NCI-H2196 treated with DMSO at 0.1 percent for 48 hours (cell line): ENCODE results near the gene OTOP2.
"Not testable (repeated sequence)": the region's sequence is repeated elsewhere in the genome, so short reads cannot be mapped to it uniquely, and the experiment has no call there.

Experiments used
- DNase-seq: peaks from one replicate; lab custom pipeline; 2025; ENCODE audit not compliant: unreplicated experiment; lab: John Stamatoyannopoulos, UW

OTOP2 gene

GRCh38 chr17:74900208-74900607, 23.9 kb upstream of the OTOP2 start:
- no peak for DNase-seq

- DNase-seq: no peak
Measured at GRCh38 chr17:74901353-74902135, 22.5 kb upstream of the OTOP2 start.

DNA sequence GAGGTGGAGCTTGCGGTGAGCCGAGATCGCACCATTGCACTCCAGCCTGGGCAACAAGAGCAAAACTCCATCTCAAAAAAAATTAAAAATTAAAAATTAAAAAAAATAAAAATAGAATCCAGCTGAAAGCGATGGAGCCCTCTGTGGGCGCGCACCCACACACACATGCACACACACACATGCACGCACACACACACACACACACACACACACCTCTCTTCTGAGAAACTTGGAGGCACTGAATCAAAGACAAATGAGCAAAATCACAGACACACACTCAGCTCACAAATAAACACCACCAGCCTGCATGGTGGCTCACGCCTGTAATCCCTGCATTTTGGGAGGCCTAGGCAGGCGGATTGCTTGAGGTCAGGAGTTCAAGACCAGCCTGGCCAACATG, 21.0 kb upstream of the OTOP2 start:
- DNase-seq: no peak

- DNase-seq: no peak
Measured at GRCh38 chr17:74903671-74904070, 20.4 kb upstream of the OTOP2 start.

GRCh38 chr17:74904687-74905409, 19.2 kb upstream of the OTOP2 start:
- DNase-seq: no peak

- not testable (repeated sequence) for DNase-seq
Measured at GRCh38 chr17:74906214-74906793, 17.8 kb upstream of the OTOP2 start.

DNA sequence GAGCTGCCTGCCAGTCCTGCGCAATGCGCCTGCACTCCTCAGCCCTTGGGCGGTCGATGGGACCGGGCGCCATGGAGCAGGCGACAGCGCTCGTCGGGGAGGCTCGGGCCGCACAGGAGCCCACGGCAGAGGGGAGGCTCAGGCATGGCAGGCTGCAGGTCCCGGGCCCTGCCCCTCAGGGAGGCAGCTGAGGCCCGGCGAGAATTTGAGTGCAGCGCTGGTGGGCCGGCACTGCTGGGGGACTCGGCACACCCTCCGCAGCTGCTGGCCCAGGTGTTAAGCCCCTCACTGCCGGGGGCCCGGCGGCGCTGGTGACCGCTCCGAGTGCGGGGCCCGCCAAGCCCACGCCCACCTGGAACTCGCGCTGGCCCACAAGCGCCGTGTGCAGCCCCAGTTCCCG, 17.1 kb upstream of the OTOP2 start:
- no peak for DNase-seq

DNA sequence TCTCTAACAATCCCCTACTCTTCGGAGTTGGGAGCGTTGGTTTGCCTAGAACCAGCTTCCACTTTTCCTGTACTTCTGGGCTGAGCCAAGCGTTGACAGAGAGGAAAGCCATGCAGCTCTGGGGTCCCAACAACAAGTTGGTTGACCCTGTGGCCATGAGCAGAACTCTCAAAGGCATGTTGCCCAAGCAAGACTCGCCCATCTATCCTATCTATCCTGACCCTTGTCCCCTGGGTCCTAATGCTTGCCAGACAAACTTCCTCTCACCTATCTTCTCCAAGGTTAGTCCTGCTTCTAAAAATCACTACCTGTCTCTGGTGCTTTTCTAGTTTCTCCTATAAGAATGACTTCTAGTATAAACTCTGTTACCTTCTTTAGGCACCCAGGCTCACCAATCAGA, 15.0 kb upstream of the OTOP2 start:
- DNase-seq: not testable (repeated sequence)

GRCh38 chr17:74911423-74911822, 12.7 kb upstream of the OTOP2 start:
- DNase-seq: not testable (repeated sequence)

DNA sequence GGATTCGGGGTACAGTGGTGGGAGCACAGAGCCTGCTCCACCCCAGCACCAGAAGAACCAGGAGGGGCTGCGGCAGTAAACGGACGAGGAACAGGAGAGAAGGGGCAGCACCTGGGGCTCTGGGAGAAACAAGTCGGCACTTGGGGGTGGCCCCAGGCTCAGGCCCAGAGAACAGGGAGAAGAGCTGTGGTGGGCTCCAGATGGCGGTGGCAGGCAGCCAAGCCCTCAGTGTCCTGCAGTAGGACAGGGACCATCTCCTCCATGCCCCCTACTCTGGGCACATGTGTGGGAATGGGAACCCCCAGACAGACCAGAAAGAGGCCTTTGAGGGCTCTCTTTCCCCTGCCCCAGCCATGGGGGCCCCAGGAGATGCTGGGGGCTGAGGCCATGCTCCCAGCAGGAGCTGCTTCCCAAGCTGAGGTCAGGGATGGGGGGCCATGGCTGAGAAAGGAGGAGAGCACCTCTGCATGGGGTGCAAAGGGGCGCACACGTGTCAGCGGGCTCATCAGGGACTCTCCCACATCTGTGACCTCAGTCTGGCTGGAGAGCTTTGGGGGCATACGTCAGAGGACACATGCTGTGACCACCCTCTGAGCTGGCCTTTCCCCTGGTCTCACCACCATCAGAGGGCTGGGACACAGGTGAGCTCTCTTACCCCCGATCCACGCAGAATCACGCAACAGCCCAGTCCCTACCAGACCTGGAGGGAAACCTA, 7.8 kb upstream of the OTOP2 start:
- DNase-seq: no peak

DNA sequence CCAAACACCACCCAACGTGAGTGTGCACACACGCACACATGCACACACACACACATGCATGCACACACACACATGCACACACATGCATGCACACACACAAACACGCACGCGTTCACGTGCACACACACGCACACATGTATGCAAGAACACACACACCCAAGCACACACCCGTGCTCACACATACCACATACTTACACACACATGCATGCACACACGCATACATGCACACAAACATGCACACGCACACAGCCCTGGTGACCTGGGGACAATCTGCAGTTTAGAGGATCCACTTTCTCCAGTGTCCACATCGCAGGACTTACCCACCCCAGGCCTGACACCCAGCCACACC, 7.2 kb upstream of the OTOP2 start:
- no peak for DNase-seq

DNA sequence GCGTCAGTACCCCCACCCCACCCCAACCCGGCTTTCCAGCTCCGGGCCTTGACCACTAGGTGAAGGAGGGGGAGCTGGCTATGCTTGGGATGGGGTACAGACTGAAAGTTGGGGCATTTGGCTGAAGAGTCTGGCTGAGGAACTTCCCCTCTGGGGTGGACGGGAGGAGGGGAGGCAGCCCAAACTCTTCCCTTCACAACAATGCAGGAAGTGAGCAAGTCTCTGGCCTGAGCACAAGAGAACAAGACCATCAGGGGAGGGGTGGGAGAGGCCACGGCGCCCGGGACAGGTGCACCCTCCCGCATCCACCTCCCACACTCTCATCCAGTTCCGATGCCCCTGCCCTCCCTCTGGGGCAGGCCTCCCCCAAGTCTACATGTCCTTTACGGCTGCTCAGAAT, 6.6 kb upstream of the OTOP2 start:
- no peak for DNase-seq

GRCh38 chr17:74918906-74919305, 5.2 kb upstream of the OTOP2 start:
- DNase-seq: no peak

DNA sequence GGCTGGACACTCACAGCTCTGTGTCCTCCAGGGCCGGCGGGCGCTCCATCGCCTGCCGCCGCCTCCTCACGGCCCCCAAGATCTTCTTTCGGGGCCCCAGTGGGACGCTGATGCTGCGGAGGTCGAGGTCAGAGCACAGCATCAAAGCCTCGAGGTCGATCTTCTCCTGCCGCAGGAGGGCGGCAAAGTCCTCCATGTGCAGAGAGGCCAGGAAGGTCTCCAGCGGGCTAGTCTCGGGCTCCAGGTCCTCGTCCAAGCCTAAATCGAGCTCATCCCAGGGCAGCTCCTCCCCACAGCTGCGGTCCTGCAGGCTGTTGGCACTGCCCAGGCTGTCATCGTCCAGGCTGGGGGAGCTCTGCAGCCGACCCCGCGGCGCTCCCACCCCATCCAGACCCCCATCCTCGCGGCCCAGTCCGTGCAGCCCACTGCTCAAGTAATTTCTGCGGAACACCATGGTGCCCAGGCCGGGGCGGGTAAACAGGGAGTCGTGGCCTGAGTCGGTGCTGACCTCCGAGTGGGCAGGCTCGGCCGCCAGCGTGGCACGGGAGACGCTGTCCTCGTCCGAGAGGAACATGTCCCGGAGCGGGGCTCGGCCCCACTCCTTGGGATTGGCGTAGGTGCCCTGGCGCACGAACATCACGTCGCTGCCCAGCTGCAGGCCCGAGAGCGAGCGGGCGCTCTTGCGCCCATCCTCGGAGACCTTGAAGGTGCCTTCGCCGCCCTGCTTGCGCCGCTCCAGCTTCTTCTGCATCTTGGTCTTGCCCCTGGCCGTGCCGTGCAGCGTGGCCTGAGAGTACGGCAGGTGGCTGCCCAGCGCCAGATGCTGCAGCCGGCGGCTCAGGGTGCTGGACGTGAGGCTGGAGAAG, 4.4 kb upstream of the OTOP2 start:
- no peak for DNase-seq

- no peak for DNase-seq
Measured at GRCh38 chr17:74920306-74920620, 3.8 kb upstream of the OTOP2 start.

- DNase-seq: no peak
Measured at GRCh38 chr17:74920642-74921025, 3.4 kb upstream of the OTOP2 start.

- no peak for DNase-seq
Measured at GRCh38 chr17:74921026-74921681, 2.9 kb upstream of the OTOP2 start.

GRCh38 chr17:74921769-74922168, 2.3 kb upstream of the OTOP2 start:
- no peak for DNase-seq

- DNase-seq: no peak
Measured at GRCh38 chr17:74922172-74922571, 1.9 kb upstream of the OTOP2 start.
